Stimulated activated CD4-positive, alpha-beta T cell treated with anti-CD3 and anti-CD28 coated beads, Interleukin-4, amount 100 ng/mL, for 4 hours (primary cell): Measurements from ENCODE around the gene ISYNA1.
A peak's percentile ranks its signal among the peaks of the same experiment; 100 is the strongest.
"Not testable (repeated sequence)": the region's sequence is repeated elsewhere in the genome, so short reads cannot be mapped to it uniquely, and the experiment has no call there.

Source experiments
- DNase-seq, 2 experiments: peaks; one replicate each; pipeline ENCODE4 v3.0.0-alpha.2; 2020

Gene ISYNA1

GRCh38 chr19:18418483-18419194 is 19.3 kb downstream of the ISYNA1 start:
- peak in 1 of 2 experiments; percentile 40 for DNase-seq

DNA sequence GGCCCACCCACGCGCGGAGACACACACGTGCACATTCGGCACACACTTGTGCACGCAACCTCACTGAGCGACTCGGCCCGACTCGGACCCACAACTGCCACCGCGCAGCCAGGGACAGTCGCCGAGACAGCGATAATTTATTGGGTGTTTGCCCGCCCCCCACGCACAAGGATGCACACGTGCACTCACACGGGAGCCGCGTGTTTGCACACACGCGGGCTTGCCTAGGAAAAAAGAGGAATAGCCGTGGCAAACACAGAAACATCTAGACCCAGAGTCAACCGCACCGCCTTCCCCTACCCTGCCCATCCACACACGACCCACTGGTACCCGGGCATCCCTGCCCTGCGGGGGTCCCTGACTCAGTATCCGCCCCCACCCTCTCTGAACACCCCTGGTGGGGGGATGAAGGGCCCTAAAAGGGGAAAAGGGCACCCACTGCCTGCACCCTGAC is 19.9 kb downstream of the ISYNA1 start:
- DNase-seq: peak in 1 of 2 experiments; percentile 45

DNA sequence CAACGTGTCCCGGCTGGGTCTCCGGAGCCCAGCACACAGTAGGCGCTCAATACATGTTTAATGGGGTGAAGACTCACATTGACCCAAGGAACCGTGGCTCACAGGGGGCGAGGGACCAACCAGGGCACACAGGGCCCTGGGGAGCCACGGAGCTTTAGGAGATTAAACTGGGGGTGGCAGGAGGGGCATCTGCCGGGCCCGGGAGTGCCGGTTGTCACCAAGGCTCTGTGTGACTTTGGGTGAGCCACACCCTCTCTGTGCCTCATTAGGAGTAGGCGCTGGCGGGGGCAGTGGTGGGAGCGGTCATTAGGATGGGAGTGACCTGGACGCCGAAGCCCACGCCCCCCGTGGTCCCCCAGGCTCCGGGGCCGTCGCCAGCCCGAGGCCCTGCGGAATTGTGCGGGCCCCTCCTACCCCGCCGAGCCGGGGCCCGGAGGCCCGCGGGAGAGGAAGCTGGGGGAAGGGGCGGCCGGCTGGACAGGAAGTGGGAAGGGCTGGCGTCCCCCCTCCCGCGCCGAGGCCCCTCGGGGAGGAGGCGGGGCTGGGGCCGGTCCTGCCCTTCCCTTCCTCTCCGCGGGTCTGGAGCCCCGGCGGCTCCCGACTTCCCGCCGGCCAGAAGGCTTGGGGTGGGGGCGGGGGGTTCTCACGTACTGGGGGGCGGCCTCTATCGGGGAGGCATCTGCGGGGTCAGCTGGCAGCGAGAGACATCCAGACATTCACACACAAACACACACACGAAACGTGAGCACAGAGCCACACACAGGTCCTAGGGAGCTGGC is 20.5 kb downstream of the ISYNA1 start:
- no peak for DNase-seq

- peak in 1 of 2 experiments; percentile 69 for DNase-seq
Observed at GRCh38 chr19:18416778-18417249, 21.1 kb downstream of the ISYNA1 start.

DNA sequence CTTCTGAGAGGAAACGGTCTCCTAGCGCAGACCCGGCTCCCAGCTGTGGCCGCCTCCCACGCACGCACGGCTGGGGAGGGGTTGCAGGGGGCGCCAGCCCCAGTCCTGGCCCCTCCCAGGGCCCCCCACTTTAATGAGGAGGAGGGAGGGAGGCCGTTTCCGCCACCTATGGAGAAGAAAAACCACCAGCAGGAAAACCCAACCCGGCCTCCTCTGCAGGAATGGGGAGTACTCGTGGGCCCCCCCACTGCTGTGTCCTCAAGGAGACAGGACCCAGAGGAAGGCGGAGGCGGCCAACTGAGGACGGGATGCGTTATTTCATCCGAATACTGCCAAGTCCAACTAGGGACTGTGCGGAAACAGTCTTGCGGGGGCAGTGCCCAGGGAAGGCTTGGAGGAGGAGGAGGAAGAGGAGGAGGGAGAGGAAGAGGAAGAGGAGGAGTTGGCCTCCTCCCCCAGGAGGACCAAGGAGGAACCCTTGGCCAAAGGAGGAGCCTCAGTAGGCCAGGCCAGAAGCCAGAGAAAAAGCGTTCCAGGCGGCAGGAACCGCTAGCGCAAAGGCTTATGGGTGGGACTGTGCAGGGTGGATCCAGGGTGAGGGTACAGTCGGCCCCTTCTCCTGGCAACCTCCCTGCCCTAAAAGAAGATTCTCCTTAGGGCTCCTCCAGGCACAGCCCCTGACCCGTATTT is 22.6 kb downstream of the ISYNA1 start:
- no peak for DNase-seq

DNA sequence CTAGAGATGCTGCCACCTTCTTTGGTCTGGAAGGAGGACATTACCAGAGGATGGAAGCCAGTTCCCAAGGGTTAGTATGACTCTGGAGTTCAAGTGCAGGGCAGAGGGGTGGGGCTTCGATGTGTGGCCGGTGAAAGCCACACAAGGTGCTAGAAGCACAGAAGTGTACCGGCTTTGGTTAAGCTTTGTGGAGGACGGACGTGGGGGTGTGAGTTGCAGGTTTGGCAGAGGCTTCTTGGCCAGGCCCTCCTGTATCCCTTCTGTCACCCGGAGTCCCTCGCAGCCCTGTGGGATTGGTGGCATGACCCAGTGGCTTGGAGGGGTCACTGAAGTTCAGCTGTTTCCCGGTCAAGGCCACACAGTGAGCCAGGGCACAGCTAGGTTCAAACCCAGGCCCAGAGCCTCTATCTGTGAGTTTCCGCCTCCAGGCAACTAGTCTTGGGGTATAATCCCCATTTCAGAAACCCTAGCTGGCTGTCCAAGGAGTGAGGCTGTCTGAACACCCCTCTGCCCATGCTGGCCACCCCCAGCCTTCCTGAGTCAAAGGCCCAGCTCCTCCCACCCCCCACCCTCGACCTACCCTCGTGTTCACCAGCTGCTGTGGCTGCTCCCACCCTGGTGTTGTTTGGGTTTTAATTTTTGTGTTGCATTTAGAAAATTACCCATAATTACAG is 23.3 kb downstream of the ISYNA1 start:
- no peak for DNase-seq

- no peak for DNase-seq
Observed at GRCh38 chr19:18412610-18413239, 25.2 kb downstream of the ISYNA1 start.

- no peak for DNase-seq
Observed at GRCh38 chr19:18408053-18408476, 29.9 kb downstream of the ISYNA1 start.

DNA sequence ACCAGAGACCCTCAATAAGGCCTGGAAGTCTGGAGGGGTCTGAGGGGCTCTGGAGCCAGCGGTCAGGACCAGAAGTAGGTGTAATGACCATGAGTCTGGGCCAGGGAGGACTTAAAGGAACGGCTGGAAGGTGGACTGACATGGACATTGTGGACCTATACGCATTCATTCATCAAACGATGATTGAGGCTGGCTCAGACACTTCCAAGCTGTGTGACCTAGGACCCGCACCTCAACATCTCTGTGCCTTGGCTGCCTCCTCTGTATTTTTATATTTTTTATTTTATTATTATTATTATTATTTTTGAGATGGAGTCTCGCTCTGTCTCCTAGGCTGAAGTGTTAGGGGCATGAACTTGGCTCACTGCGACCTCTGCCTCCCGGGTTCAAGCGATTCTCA is 31.2 kb downstream of the ISYNA1 start:
- no peak for DNase-seq

- not testable (repeated sequence) for DNase-seq
Observed at GRCh38 chr19:18405754-18406153, 32.2 kb downstream of the ISYNA1 start.

- not testable (repeated sequence) for DNase-seq
Observed at GRCh38 chr19:18402455-18403248, 35.3 kb downstream of the ISYNA1 start.

DNA sequence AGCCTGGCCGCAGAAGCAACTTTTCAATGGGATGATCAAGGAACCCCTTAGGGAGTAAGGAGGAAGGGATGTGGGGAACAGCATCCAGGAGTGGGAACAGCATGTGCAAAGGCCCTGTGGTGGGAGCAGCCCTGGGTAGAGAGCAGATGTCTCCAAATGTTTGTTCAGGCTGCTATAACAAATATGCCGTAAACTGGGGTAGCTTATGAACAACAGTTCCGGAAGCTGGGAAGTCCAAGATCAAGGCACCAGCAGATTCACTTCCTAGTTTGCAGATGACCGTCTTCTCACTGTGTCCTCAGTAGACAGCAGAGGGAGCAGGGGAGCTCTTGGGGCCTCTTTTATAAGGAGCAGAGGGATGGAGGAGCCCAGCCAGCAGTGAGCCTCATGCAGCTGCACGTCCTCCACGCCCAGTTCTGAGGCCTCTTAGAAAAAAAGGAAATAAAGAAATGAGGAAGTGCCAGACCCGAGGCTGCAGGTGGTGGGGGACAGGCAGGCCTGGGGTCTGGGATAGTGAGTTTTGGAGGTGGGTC is 36.3 kb downstream of the ISYNA1 start:
- no peak for DNase-seq

GRCh38 chr19:18399008-18399407 is 38.9 kb downstream of the ISYNA1 start:
- DNase-seq: no peak

- DNase-seq: no peak
Observed at GRCh38 chr19:18397242-18398202, 40.4 kb downstream of the ISYNA1 start, which contains the start of gene LRRC25. Gene LRRC25 (minus strand): TSS chr19:18397622. CDS start chr19:18396963, 659 bp downstream.

- no peak for DNase-seq
Observed at GRCh38 chr19:18396471-18397241, 41.3 kb downstream of the ISYNA1 start.

DNA sequence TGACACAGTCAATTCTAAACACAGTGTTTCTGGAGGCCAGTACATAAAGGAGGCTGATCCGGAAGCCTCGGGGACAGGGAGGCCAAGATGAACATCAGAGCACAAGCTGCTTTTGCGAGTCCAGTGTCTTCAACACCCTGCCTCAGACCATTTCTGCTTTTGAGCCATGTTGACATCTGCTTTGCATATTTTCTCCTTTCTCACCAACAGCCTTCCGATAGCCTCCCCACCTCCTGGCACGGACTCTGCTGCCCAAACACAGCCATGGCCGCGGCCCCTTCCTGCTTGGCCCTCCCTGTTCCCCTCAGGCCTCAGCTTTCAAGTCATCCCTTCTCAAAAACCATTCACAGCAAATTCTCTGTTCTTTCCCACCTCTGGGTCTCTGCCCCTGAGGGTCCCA is 44.1 kb downstream of the ISYNA1 start:
- no peak for DNase-seq

DNA sequence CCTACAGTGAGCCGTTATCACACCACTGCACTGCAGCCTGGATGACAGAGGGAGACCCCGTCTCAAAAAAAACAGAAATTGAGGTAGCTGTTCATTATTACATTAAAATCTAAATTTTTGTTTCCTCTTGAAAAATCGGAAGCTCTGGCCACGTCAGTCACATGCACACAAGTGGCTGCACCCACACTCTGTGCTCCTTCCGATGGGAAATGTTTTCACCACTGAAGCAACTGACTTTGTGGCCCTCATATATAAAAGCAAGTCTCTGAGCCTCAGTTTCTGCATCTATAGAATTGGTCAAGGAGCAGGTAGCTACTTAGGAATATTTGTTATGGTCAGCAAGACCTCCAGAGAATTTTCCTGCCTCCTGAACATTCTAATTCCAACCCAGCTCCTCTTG is 45.0 kb downstream of the ISYNA1 start:
- DNase-seq: no peak

DNA sequence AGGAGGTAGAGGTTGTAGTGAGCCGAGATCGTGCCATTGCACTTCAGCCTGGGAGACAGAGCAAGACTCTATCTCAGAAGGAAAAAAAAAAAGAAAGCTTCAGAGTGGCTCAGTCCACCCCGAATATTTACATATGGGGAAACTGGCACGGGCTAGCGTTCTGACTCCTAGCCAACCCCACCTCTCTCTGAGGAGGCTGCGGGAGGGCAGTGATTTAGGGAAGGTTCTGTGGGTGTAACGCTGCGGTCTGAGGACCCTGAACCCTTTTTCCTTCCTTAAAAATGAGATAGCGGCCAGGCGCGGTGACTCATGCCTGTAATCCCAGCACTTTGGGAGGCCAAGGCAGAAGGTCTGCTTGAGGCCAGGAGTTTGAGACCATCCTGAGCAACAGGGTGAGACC is 45.5 kb downstream of the ISYNA1 start:
- no peak for DNase-seq

DNA sequence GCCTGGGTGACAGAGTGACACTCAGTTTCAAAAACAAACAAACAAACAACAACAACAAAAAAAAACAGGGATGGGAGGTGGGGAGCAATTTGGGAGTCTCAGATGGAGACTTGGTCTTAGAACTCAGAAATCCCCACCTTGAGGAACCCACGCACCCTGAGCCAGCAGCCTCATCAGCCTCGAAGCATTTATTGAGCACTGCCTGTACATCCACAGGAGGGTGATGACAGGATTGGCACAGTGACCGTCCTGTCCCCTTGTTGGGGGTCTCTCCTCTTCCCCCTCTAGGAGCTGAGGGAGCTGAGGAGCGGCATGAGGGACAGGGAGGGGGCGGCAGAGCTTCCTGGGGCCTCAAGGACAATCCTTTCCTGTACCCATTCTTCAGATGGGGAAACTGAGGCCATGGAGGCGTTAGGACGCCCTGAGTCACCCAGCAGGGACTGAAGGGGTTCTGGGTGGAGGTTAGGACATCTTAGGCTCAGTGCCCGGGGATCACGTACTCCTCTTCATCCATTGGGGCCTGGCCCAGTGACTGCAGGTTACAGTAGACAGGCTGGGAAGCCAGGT is 46.3 kb downstream of the ISYNA1 start:
- DNase-seq: no peak
